Measurements from ENCODE around the gene SEC23A.
"Not testable (repeated sequence)": the region's sequence is repeated elsewhere in the genome, so short reads cannot be mapped to it uniquely, and the experiment has no call there.

Gene SEC23A

GRCh38 chr14:39102969-39103957, at the start of gene SEC23A:
Gene SEC23A, minus strand, starts transcription at chr14:39103235. Its CDS starts 7,117 bp downstream, at chr14:39096118.
- DNase-seq: no peak

- DNase-seq: no peak
Observed at GRCh38 chr14:39145266-39145966, 42.4 kb upstream of the SEC23A start.

GRCh38 chr14:39143226-39143625, 40.2 kb upstream of the SEC23A start:
- not testable (repeated sequence) for DNase-seq

GRCh38 chr14:39141623-39142022, 38.6 kb upstream of the SEC23A start:
- not testable (repeated sequence) for DNase-seq

- DNase-seq: no peak
Observed at GRCh38 chr14:39140170-39140569, 37.1 kb upstream of the SEC23A start.

- DNase-seq: no peak
Observed at GRCh38 chr14:39138440-39138839, 35.4 kb upstream of the SEC23A start.

GRCh38 chr14:39137835-39138234, 34.8 kb upstream of the SEC23A start:
- not testable (repeated sequence) for DNase-seq

GRCh38 chr14:39122330-39123138, 19.5 kb upstream of the SEC23A start:
- DNase-seq: no peak

GRCh38 chr14:39114073-39114838, 11.2 kb upstream of the SEC23A start, which contains the start of gene GEMIN2:
Gene GEMIN2, plus strand, starts transcription at chr14:39114323. Its CDS starts 16 bp downstream, at chr14:39114339.
- DNase-seq: peak; percentile 35

- no peak for DNase-seq
Observed at GRCh38 chr14:39113685-39114072, 10.6 kb upstream of the SEC23A start.

GRCh38 chr14:39109893-39110715, 7.1 kb upstream of the SEC23A start:
- no peak for DNase-seq

- no peak for DNase-seq
Observed at GRCh38 chr14:39108791-39109190, 5.8 kb upstream of the SEC23A start.

GRCh38 chr14:39107591-39107996, 4.6 kb upstream of the SEC23A start:
- DNase-seq: no peak

- DNase-seq: not testable (repeated sequence)
Observed at GRCh38 chr14:39104078-39104801, 1.2 kb upstream of the SEC23A start.

- DNase-seq: no peak
Observed at GRCh38 chr14:39102265-39102968, 618 bp downstream of the SEC23A start.

GRCh38 chr14:39099748-39100147, 3.3 kb downstream of the SEC23A start:
- DNase-seq: no peak

GRCh38 chr14:39099215-39099614, 3.8 kb downstream of the SEC23A start:
- DNase-seq: not testable (repeated sequence)

GRCh38 chr14:39097159-39097558, 5.9 kb downstream of the SEC23A start:
- no peak for DNase-seq

- DNase-seq: no peak
Observed at GRCh38 chr14:39094515-39094914, 8.5 kb downstream of the SEC23A start.

- DNase-seq: no peak
Observed at GRCh38 chr14:39091716-39092115, 11.3 kb downstream of the SEC23A start.
